HUES64 (cell line): Measurements from ENCODE around the gene ABTB1.

Experiments used
- H3K27ac ChIP-seq: 2 replicates; pipeline ENCODE4 v1.7.0; 2013; ENCODE audit warnings: low read depth, low read length, inconsistent platforms
- H3K27me3 ChIP-seq: 2 replicates; pipeline ENCODE4 v1.6.1; 2013; ENCODE audit warnings: mild to moderate bottlenecking, low read length; ENCODE audit not compliant: insufficient read depth
- H3K36me3 ChIP-seq: 2 replicates; pipeline ENCODE4 v1.6.1; 2013; ENCODE audit warnings: mild to moderate bottlenecking, low read length; ENCODE audit not compliant: insufficient read depth
- H3K4me1 ChIP-seq: 2 replicates; pipeline ENCODE4 v1.6.1; 2013; ENCODE audit warnings: mild to moderate bottlenecking, low read length, moderate library complexity; ENCODE audit not compliant: insufficient read depth
- H3K4me3 ChIP-seq: 2 replicates; pipeline ENCODE4 v1.5.1; 2013; ENCODE audit warnings: mild to moderate bottlenecking, low read length, moderate library complexity
- H3K9ac ChIP-seq: 2 replicates; pipeline ENCODE4 v1.6.1; 2013; ENCODE audit warnings: mild to moderate bottlenecking, low read depth, low read length
- H3K9me3 ChIP-seq: 2 replicates; pipeline ENCODE4 v1.6.1; 2013; ENCODE audit warnings: low read depth, low read length; ENCODE audit not compliant: insufficient read depth
- WGBS: fragments of 150-250, 120-280 bp; methylation state at CpG from one replicate; pipeline ENCODE4 v1.1.7; 2013; ENCODE audit warnings: missing lambda C conversion rate; 5-methylcytosine and 5-hydroxymethylcytosine counted together

ABTB1 gene

GRCh38 chr3:127707851-127708411 is 35.2 kb downstream of the ABTB1 start:
- no peak overlapping the region for H3K4me3 ChIP-seq
- H3K9ac ChIP-seq, result no peak overlapping the region
- H3K36me3 ChIP-seq, result no peaks in the 10 kb centered on the region
- peaks cover 15% of the 10 kb centered on the region for H3K4me1 ChIP-seq
- no peaks in the 10 kb centered on the region for H3K27me3 ChIP-seq
- H3K27ac ChIP-seq, result no peak overlapping the region
- H3K9me3 ChIP-seq, result no peaks in the 10 kb centered on the region
- WGBS, result 64% methylated on average over 13 of the region's 13 CpGs

GRCh38 chr3:127708837-127709236 is 36.1 kb downstream of the ABTB1 start:
- no peak overlapping the region for H3K27ac ChIP-seq
- no peak overlapping the region for H3K4me3 ChIP-seq
- WGBS, result 79% methylated on average over 2 of the region's 2 CpGs

DNA sequence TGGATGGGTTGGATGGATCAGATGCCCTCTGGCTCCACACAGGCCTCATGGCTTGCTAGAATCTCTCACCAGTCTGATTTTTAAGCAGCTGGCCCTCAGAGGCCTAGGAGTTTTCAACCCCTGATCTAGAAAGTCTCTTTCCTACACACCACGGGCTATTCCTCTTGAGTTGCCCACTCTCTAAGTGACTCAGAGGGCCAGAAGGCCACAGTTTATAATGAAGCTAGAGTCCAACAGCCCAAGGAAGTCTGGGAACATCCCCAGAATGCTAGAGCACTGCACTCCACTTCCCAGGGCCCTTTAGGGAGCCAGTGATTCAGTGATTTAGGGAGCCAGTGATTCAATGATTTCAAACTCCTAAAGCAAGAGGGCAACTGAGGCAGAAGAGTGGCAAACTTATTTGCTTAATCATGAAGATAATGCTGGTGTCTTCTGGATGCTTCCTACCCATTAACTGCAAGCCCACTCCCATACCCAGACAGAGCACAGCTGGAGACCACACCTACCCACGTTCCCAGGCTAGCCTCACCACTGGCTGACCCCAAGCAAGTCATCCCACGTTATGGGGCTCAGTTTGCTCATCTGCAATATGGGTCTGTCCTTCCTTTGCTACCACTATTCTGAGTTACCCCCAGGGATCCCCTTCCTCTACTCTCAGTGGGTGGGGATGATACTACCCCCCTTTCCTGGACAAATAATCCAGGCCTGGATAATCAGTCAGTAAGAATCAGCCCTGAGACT is 36.7 kb downstream of the ABTB1 start:
- Histone ChIP-seq H3K36me3 (no peaks in the 10 kb centered on the region), H3K4me3 (no peak overlapping the region)
- WGBS, result 85% methylated on average over 3 of the region's 3 CpGs

More at GRCh38 chr3:127708837-127709236, 36.1 kb downstream of the ABTB1 start:
- H3K9ac ChIP-seq, result no peak overlapping the region
- H3K4me1 ChIP-seq, result peaks cover 15% of the 10 kb centered on the region
- H3K27me3 ChIP-seq, result no peaks in the 10 kb centered on the region
- H3K9me3 ChIP-seq, result no peaks in the 10 kb centered on the region
- H3K36me3 ChIP-seq, result no peaks in the 10 kb centered on the region

DNA sequence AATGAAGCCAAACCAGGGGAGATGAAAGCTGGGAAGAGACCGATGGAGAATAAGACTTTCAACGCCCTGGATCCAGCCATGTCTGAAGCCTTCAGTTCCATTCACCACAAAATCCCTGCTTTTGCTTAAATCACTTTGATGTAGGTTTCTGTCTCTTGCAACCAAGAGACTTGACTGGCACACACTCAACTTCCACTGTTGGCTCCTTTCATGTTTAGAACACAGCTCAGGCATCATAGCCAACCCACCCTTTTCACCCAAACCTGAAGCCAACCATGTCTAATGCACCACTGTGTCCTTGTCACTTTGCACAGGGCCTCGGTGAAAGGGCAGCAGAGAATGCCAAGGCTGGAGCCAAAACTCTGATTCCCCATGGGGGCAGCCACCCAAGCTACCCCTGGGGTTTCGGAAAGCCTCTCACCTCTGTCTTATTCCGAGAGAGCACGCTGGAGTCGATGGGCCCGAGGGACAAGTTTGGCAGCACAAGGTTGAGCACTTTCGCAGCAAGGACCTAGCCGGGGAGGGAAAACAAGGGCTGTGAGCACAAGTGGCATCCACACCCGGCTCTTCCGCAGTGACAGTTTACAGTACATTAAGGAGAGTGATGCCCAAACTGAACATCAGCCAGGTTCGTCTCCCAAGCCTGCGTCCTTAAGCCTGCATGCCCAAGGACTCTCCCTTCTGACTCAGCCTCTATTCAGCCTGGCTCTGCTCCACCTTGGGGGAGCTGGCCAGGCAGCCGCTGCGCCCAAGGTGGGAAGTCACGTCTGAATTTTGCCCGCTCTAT is 37.6 kb downstream of the ABTB1 start:
- H3K9ac ChIP-seq, result no peak overlapping the region
- H3K27ac ChIP-seq, result no peak overlapping the region
- peaks cover 19% of the 10 kb centered on the region for H3K4me1 ChIP-seq
- H3K27me3 ChIP-seq, result no peaks in the 10 kb centered on the region
- WGBS, result 91% methylated on average over 18 of the region's 18 CpGs
- no peaks in the 10 kb centered on the region for H3K36me3 ChIP-seq
- H3K9me3 ChIP-seq, result no peaks in the 10 kb centered on the region
- H3K4me3 ChIP-seq, result no peak overlapping the region

More for the DNA sequence above, 36.7 kb downstream of the ABTB1 start:
- Histone ChIP-seq H3K27ac (no peak overlapping the region), H3K27me3 (no peaks in the 10 kb centered on the region), H3K4me1 (peaks cover 19% of the 10 kb centered on the region), H3K9me3 (no peaks in the 10 kb centered on the region), H3K9ac (no peak overlapping the region)

- Histone ChIP-seq H3K9ac (no peak overlapping the region), H3K36me3 (no peaks in the 10 kb centered on the region), H3K4me3 (no peak overlapping the region), H3K9me3 (no peaks in the 10 kb centered on the region), H3K27me3 (no peaks in the 10 kb centered on the region), H3K27ac (no peak overlapping the region), H3K4me1 (peaks cover 19% of the 10 kb centered on the region)
- WGBS, result 79% methylated on average over 14 of the region's 14 CpGs
Measured at GRCh38 chr3:127711021-127711695, 38.4 kb downstream of the ABTB1 start.

GRCh38 chr3:127711896-127712295 is 39.1 kb downstream of the ABTB1 start:
- Histone ChIP-seq H3K9ac (no peak overlapping the region), H3K27ac (no peak overlapping the region), H3K36me3 (no peaks in the 10 kb centered on the region), H3K27me3 (no peaks in the 10 kb centered on the region), H3K4me3 (no peak overlapping the region), H3K9me3 (no peaks in the 10 kb centered on the region), H3K4me1 (peaks cover 19% of the 10 kb centered on the region)
- WGBS, result 95% methylated on average over 14 of the region's 14 CpGs

- peaks cover 19% of the 10 kb centered on the region for H3K4me1 ChIP-seq
- 89% methylated on average over 9 of the region's 9 CpGs for WGBS
- no peaks in the 10 kb centered on the region for H3K9me3 ChIP-seq
- no peak overlapping the region for H3K9ac ChIP-seq
- H3K27me3 ChIP-seq, result no peaks in the 10 kb centered on the region
- no peak overlapping the region for H3K4me3 ChIP-seq
- H3K27ac ChIP-seq, result no peak overlapping the region
- H3K36me3 ChIP-seq, result no peaks in the 10 kb centered on the region
Measured at GRCh38 chr3:127712461-127712860, 39.7 kb downstream of the ABTB1 start.

DNA sequence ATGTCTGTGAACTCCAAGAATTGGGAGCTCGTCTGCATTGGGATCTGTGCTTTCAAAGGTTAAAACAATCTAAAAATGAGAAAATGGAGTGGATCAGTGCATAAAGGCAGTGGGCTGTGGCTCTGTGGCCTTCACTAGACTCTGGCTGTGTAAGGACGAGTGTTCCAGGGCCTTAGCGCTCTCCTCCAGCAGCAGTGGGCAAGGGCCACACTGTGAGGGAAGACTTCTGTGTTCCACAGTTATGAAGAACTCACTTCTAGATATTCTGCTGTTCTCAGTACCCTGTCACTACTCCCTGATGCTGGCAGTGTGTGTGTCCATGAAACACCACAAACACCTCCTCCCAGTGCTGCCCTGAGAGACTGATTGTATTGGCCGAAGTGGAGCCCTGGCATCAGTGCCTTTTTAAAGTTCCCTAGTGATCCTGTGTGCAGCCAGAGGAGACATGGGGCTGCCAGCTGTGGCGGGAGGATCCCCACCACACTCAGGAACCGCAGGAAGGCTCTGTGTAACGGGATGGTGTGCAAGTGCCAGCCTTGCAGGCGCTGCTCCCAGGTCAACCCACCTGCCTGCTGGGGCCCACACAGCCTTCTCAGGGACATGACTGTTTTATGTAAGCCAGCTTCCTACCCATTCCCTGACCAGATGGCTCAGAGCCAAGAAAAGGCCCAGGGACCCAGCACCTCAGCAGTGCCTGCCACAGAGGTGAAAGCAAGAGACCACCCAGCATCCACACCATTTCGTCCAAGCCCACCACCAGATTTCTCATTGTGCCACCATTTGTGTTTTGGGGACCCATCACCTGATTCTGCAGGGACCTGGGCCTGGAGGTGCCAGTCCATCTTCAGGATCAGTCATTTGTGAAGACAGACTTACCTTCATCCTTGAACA is 40.4 kb downstream of the ABTB1 start:
- H3K36me3 ChIP-seq, result no peaks in the 10 kb centered on the region
- H3K9me3 ChIP-seq, result no peaks in the 10 kb centered on the region
- no peak overlapping the region for H3K4me3 ChIP-seq
- 94% methylated on average over 9 of the region's 9 CpGs for WGBS
- H3K27ac ChIP-seq, result no peak overlapping the region
- H3K9ac ChIP-seq, result no peak overlapping the region
- no peaks in the 10 kb centered on the region for H3K27me3 ChIP-seq
- H3K4me1 ChIP-seq, result peaks cover 13% of the 10 kb centered on the region

- WGBS, result 69% methylated on average over 10 of the region's 10 CpGs
- no peaks in the 10 kb centered on the region for H3K36me3 ChIP-seq
- no peak overlapping the region for H3K4me3 ChIP-seq
- no peaks in the 10 kb centered on the region for H3K9me3 ChIP-seq
- H3K4me1 ChIP-seq, result peaks cover 10% of the 10 kb centered on the region; the same call in 1 of the 2 replicates
- no peaks in the 10 kb centered on the region for H3K27me3 ChIP-seq
- no peak overlapping the region for H3K27ac ChIP-seq
- H3K9ac ChIP-seq, result no peak overlapping the region
Measured at GRCh38 chr3:127714125-127714571, 41.4 kb downstream of the ABTB1 start.

GRCh38 chr3:127714866-127715265 is 42.1 kb downstream of the ABTB1 start:
- Histone ChIP-seq H3K9me3 (no peaks in the 10 kb centered on the region), H3K27me3 (no peaks in the 10 kb centered on the region), H3K4me1 (peaks cover 10% of the 10 kb centered on the region; the same call in 1 of the 2 replicates), H3K36me3 (no peaks in the 10 kb centered on the region), H3K4me3 (no peak overlapping the region), H3K9ac (no peak overlapping the region), H3K27ac (no peak overlapping the region)
- WGBS, result 96% methylated on average over 5 of the region's 5 CpGs
